CD14-positive monocyte (primary cell): ENCODE data around the gene AMACR. TPM values are rescaled to one million over a fixed set of nuclear protein-coding genes. Genes with fewer than 3 reads are reported as not detected.

Experiments used
- DNase-seq, 3 donors: peaks; one replicate each; pipeline ENCODE4 v3.0.0-alpha.2; 2011 to 2022
- H2AFZ ChIP-seq: 2 replicates; pipeline ENCODE4 v1.6.0; 2012; ENCODE audit warnings: mild to moderate bottlenecking, low read depth, low read length, inconsistent platforms; ENCODE audit not compliant: insufficient read depth, poor library complexity, severe bottlenecking
- H3K27ac ChIP-seq, 2 donors: 1 replicate in 1 of 2; 2 replicates in 1 of 2; pipeline ENCODE4 v1.5.1; 2012 to 2013; ENCODE audit warnings: low read length in 2 of 2, control low read depth in 1 of 2, inconsistent platforms in 1 of 2, low read depth in 1 of 2, mild to moderate bottlenecking in 1 of 2
- H3K27me3 ChIP-seq, 2 donors: one replicate each; pipeline versions ENCODE4 v1.6.0 to v1.6.1; 2011 to 2013; ENCODE audit warnings: low read length in 2 of 2; ENCODE audit not compliant: control insufficient read depth in 2 of 2, insufficient read depth in 2 of 2
- H3K36me3 ChIP-seq, 2 donors: replicated peaks in 1 of 2; 1 replicate in 1 of 2; 2 replicates in 1 of 2; pipeline versions ENCODE4 v1.5.1 to v1.6.1; 2012 to 2013; ENCODE audit warnings: low read length in 2 of 2, control low read depth in 1 of 2, inconsistent platforms in 1 of 2, mild to moderate bottlenecking in 1 of 2; ENCODE audit not compliant: insufficient read depth in 2 of 2, control insufficient read depth in 1 of 2
- H3K4me1 ChIP-seq, 2 donors: 1 replicate in 1 of 2; 2 replicates in 1 of 2; pipeline versions ENCODE4 v1.5.1 to v1.6.1; 2012 to 2013; ENCODE audit warnings: low read length in 2 of 2, control low read depth in 1 of 2, inconsistent platforms in 1 of 2, mild to moderate bottlenecking in 1 of 2, moderate library complexity in 1 of 2; ENCODE audit not compliant: insufficient read depth in 2 of 2, control insufficient read depth in 1 of 2
- H3K4me2 ChIP-seq: replicated peaks from 2 replicates; pipeline ENCODE3; 2012; ENCODE audit warnings: low read length, moderate library complexity, mild to moderate bottlenecking; ENCODE audit not compliant: poor library complexity, severe bottlenecking; ENCODE audit errors: extremely low read depth
- H3K4me3 ChIP-seq, 3 experiments: fragments of 200-600 bp in 1 of 3; sonication (generic) in 1 of 3; replicated peaks in 1 of 3; 1 replicate in 2 of 3; 2 replicates in 1 of 3; pipeline ENCODE4 v1.5.1; 2011 to 2013; ENCODE audit warnings: low read length in 3 of 3, mild to moderate bottlenecking in 3 of 3, control low read depth in 2 of 3, low read depth in 2 of 3, inconsistent platforms in 1 of 3, moderate library complexity in 1 of 3
- H3K79me2 ChIP-seq: 2 replicates; pipeline ENCODE4 v1.6.0; 2012; ENCODE audit warnings: mild to moderate bottlenecking, control low read depth, inconsistent platforms, low read length, moderate library complexity; ENCODE audit not compliant: insufficient read depth
- H3K9ac ChIP-seq: 2 replicates; pipeline ENCODE4 v1.6.0; 2017; ENCODE audit warnings: low read length, mild to moderate bottlenecking; ENCODE audit not compliant: insufficient read depth, poor library complexity, severe bottlenecking
- H3K9me3 ChIP-seq, 2 donors: replicated peaks in 1 of 2; 1 replicate in 1 of 2; 2 replicates in 1 of 2; pipeline versions ENCODE4 v1.5.1 to v1.6.1; 2012 to 2013; ENCODE audit warnings: low read length in 2 of 2, control low read depth in 1 of 2; ENCODE audit not compliant: control insufficient read depth in 1 of 2, insufficient read depth in 1 of 2
- H4K20me1 ChIP-seq: 2 replicates; pipeline ENCODE4 v1.6.0; 2012; ENCODE audit warnings: mild to moderate bottlenecking, low read length, control low read depth, moderate library complexity; ENCODE audit not compliant: insufficient read depth
- H3K27ac Mint-ChIP-seq, 7 donors: one replicate each; pipeline ENCODE4 v1.8.0; 2020; ENCODE audit warnings: mild to moderate bottlenecking in 7 of 7, mixed read lengths in 7 of 7, moderate library complexity in 6 of 7, inconsistent platforms in 2 of 7
- H3K27me3 Mint-ChIP-seq, 3 donors: one replicate each; pipeline ENCODE4 v1.8.0; 2021 to 2022; ENCODE audit warnings: low read depth in 3 of 3, mild to moderate bottlenecking in 3 of 3, mixed read lengths in 3 of 3, moderate library complexity in 3 of 3, inconsistent platforms in 1 of 3
- H3K36me3 Mint-ChIP-seq, 2 donors: one replicate each; pipeline ENCODE4 v1.8.0; 2020; ENCODE audit warnings: mixed read lengths in 2 of 2, inconsistent platforms in 1 of 2, mild to moderate bottlenecking in 1 of 2
- H3K4me1 Mint-ChIP-seq: one replicate; pipeline ENCODE4 v1.8.0; 2020; ENCODE audit warnings: mild to moderate bottlenecking, mixed read lengths
- H3K4me3 Mint-ChIP-seq, 2 donors: one replicate each; pipeline ENCODE4 v1.8.0; 2020; ENCODE audit warnings: mild to moderate bottlenecking in 2 of 2, mixed read lengths in 2 of 2, moderate library complexity in 1 of 2
- H3K9me3 Mint-ChIP-seq, 7 donors: one replicate each; pipeline ENCODE4 v1.8.0; 2020 to 2022; ENCODE audit warnings: mixed read lengths in 7 of 7, mild to moderate bottlenecking in 6 of 7, moderate library complexity in 6 of 7, inconsistent platforms in 2 of 7
- CTCF ChIP-seq: fragments of 200-600 bp; IDR thresholded peaks from one replicate; pipeline ENCODE4 v1.8.0; 2022; ENCODE audit warnings: antibody characterized with exemption, mild to moderate bottlenecking
- WGBS: methylation state at CpG from one replicate; pipeline ENCODE4 v1.1.5; 2013; ENCODE audit warnings: missing lambda C conversion rate; ENCODE audit not compliant: insufficient coverage; 5-methylcytosine and 5-hydroxymethylcytosine counted together
- intact Hi-C, 2 donors: fragments of 100-400 bp; cut with micrococcal nuclease; formaldehyde crosslinking; loops; one replicate each; pipeline versions ENCODE4 v1.15.0 to v1.15.1; 2023
- polyA plus RNA-seq, 3 donors: library from polyadenylated mRNA; depleted of rRNA in 1 of 3; unstranded in 2 of 3; stranded (reverse) in 1 of 3; fragments of 300-500 nt in 2 of 3; fragments of >200 nt in 1 of 3; fragmentation: Illumina TruSeq in 2 of 3; gene quantifications; 1 replicate in 2 of 3; 2 replicates in 1 of 3; pipeline ENCODE4 v1.2.3, GENCODE V29; 2012 to 2021

The AMACR gene
- polyA plus RNA-seq, 3 donors = 1.2 to 6.1 (median 4.8) TPM

DNA sequence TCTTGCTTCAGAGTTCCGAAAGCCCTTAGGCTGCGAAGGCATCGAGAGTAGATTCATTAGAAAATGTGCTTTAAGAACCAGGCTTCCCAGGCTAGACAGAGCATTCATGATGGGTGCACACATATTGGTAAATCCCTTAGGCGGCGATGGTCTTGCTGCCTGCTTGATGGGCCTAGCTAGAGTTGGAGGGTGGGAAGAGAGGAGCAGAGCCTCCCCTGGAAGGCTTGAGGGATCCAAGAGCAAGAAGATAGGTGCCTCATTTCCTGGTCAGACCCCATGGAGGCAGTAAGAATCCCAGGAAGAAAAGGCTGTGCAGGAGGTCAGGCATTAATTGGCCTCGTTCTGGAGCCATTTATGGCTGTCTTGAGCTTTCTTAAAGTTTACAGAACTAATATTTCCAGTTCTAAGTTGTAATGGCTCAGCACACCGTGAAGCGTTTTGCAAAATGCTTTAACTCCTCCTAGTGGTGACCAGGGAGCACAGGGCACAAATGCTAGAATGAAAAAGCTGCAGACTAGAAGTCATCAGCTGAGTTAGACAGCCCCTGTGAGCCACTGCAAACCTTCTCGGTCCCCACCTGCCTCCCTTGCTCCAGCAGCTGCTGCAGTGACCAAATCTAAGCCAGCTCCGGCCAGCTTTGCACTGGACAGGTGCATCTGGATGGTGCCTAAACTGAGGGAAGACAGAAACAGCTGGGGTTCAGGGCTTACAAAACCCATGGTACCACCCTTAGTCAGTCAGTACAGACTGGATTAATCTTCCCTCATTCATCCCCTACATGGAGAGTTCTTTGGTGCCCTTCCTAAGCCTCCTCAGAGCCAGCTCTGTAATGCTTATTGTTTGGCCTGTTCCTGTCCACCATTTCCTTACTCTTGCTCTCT, 38.0 kb downstream of the AMACR start:
- no peaks in the 10 kb centered on the region for H3K9me3 ChIP-seq
- no peaks in the 10 kb centered on the region for H3K27me3 ChIP-seq
- no peak for DNase-seq
- H2AFZ ChIP-seq = no peak overlapping the region
- H3K27ac ChIP-seq = no peak overlapping the region
- H3K27me3 Mint-ChIP-seq = peaks cover 1 to 3% (median 2%) of the 10 kb centered on the region in 3 donors
- no peaks in the 10 kb centered on the region for H3K36me3 ChIP-seq
- intact Hi-C loops = no loop called here
- no peak overlapping the region for H3K4me3 ChIP-seq
- no peaks in the 10 kb centered on the region for H3K4me1 Mint-ChIP-seq
- no peak overlapping the region for H3K27ac Mint-ChIP-seq
- H3K4me1 ChIP-seq = no peaks in the 10 kb centered on the region
- H3K4me2 ChIP-seq = no peak overlapping the region
- 60% methylated on average over 9 of the region's 10 CpGs for WGBS
- H3K4me3 Mint-ChIP-seq = no peak overlapping the region
- TF ChIP-seq CTCF = peak; percentile 10
- H4K20me1 ChIP-seq = no peaks in the 10 kb centered on the region
- H3K36me3 Mint-ChIP-seq = no peaks in the 10 kb centered on the region
- no peak overlapping the region for H3K9ac ChIP-seq
- no peaks in the 10 kb centered on the region for H3K79me2 ChIP-seq
- H3K9me3 Mint-ChIP-seq = no peaks in the 10 kb centered on the region

GRCh38 chr5:33968211-33969005, 39.4 kb downstream of the AMACR start:
- H3K4me3 ChIP-seq = no peak overlapping the region
- H3K27ac ChIP-seq = no peak overlapping the region
- H3K27ac Mint-ChIP-seq = no peak overlapping the region
- H3K4me2 ChIP-seq = no peak overlapping the region
- no peak overlapping the region for H2AFZ ChIP-seq
- H3K27me3 ChIP-seq = no peaks in the 10 kb centered on the region
- no peaks in the 10 kb centered on the region for H3K4me1 ChIP-seq
- H3K9ac ChIP-seq = no peak overlapping the region
- no peaks in the 10 kb centered on the region for H3K4me1 Mint-ChIP-seq
- TF ChIP-seq CTCF = no peak
- no peak for DNase-seq
- H3K4me3 Mint-ChIP-seq = no peak overlapping the region
- no peaks in the 10 kb centered on the region for H3K9me3 ChIP-seq
- no peaks in the 10 kb centered on the region for H3K79me2 ChIP-seq
- intact Hi-C loops = no loop called here
- peaks cover 1 to 3% (median 2%) of the 10 kb centered on the region in 3 donors for H3K27me3 Mint-ChIP-seq
- H3K36me3 ChIP-seq = no peaks in the 10 kb centered on the region
- 100% methylated on average over 1 of the region's 3 CpGs for WGBS
- no peaks in the 10 kb centered on the region for H3K36me3 Mint-ChIP-seq
- no peaks in the 10 kb centered on the region for H3K9me3 Mint-ChIP-seq
- no peaks in the 10 kb centered on the region for H4K20me1 ChIP-seq
